Measurements from ENCODE around the gene SFMBT1. TPM values are rescaled to one million over a fixed set of nuclear protein-coding genes. Genes with fewer than 3 reads are reported as not detected.

SFMBT1 gene
- polyA plus RNA-seq, 2 of the 4 experiments (the other 2 are of a cell fraction), result 7.0 to 9.9 TPM

DNA sequence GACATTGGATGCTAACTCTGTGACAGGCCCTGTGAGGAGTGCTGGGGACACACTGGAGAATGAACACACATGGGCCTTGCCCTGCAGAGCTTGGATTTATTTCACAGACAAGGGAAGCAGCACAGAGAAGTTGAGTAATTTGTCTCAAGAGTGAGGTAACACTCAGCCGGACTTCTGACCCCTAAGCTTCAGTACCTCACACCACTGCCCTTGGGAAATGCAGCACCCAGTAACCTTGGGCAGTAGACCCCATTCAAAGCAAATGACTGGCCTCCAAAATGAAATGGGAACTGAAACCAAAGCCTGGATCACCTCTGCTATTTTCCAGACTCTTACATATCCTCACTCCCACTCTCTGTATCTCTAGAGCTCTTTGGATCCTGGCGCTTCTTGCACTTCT lies 47.1 kb upstream of the SFMBT1 start (continued):
- no peak for TF ChIP-seq RNF2 (IDR thresholded peaks at IDR 0.05; ENCODE audit: borderline replicate concordance, low read depth)
- no peak for TF ChIP-seq ZC3H11A (IDR thresholded peaks at IDR 0.05)

DNA sequence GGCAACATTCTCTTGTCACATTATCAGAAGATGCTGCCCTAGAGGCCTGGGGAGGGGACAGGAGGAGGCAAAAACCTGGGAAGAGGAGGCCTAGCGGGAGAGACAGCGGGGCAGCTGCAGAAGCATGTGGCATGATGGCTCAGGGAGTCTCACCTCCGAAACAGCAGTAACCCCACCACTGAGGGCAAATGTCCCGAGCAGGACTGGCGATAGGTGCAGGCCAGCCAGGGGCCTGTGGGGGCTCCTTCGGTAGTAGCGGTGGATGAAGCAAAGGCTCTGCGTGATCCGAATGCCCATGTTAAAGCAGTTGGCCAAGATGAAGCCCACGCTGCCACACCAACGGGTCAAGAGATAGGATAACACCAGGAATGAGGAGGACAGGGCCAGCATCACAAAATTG lies 46.3 kb upstream of the SFMBT1 start:
- FAIRE-seq (no peak), ATAC-seq (no peak), DNase-seq (ENCODE audit: low read depth in 1 of 2, low spot score in 1 of 2) (no peak)
- ChIA-PET CTCF (no interaction called here), POLR2A (no interaction called here)
- Histone ChIP-seq H3K4me1 (no peaks in the 10 kb centered on the region), H3K9me3 (no peaks in the 10 kb centered on the region), H3K27ac (no peak overlapping the region), H3K4me3 (no peak overlapping the region), H3K4me2 (no peak overlapping the region)
- TF ChIP-seq, protein P1, sequence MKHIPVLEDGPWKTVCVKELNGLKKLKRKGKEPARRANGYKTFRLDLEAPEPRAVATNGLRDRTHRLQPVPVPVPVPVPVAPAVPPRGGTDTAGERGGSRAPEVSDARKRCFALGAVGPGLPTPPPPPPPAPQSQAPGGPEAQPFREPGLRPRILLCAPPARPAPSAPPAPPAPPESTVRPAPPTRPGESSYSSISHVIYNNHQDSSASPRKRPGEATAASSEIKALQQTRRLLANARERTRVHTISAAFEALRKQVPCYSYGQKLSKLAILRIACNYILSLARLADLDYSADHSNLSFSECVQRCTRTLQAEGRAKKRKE (CRISPR knock-in tag; IDR thresholded peaks at IDR 0.05; ENCODE audit: low read depth), result no peak
- TF ChIP-seq, protein P2, sequence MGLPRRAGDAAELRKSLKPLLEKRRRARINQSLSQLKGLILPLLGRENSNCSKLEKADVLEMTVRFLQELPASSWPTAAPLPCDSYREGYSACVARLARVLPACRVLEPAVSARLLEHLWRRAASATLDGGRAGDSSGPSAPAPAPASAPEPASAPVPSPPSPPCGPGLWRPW (IDR thresholded peaks at IDR 0.05), result no peak
- no peak for TF ChIP-seq POLR2A (IDR thresholded peaks at IDR 0.05; ENCODE audit: low read length)
- TF ChIP-seq RFX5 (IDR thresholded peaks at IDR 0.05), result no peak
- TF ChIP-seq, protein P3, sequence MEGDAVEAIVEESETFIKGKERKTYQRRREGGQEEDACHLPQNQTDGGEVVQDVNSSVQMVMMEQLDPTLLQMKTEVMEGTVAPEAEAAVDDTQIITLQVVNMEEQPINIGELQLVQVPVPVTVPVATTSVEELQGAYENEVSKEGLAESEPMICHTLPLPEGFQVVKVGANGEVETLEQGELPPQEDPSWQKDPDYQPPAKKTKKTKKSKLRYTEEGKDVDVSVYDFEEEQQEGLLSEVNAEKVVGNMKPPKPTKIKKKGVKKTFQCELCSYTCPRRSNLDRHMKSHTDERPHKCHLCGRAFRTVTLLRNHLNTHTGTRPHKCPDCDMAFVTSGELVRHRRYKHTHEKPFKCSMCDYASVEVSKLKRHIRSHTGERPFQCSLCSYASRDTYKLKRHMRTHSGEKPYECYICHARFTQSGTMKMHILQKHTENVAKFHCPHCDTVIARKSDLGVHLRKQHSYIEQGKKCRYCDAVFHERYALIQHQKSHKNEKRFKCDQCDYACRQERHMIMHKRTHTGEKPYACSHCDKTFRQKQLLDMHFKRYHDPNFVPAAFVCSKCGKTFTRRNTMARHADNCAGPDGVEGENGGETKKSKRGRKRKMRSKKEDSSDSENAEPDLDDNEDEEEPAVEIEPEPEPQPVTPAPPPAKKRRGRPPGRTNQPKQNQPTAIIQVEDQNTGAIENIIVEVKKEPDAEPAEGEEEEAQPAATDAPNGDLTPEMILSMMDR (IDR thresholded peaks at IDR 0.05), result no peak
- TF ChIP-seq MAFK (IDR thresholded peaks at IDR 0.05; ENCODE audit: partially characterized antibody), result no peak
- TF ChIP-seq CBX2 (IDR thresholded peaks at IDR 0.05; ENCODE audit: borderline replicate concordance, low read depth), result no peak
- TF ChIP-seq ESRRA (IDR thresholded peaks at IDR 0.05; ENCODE audit: borderline replicate concordance, low read length), result no peak
- no peak for TF ChIP-seq CBX8 (IDR thresholded peaks at IDR 0.05)
- WGBS (ENCODE audit: missing lambda C conversion rate), result 94% methylated on average over 11 of the region's 11 CpGs

DNA sequence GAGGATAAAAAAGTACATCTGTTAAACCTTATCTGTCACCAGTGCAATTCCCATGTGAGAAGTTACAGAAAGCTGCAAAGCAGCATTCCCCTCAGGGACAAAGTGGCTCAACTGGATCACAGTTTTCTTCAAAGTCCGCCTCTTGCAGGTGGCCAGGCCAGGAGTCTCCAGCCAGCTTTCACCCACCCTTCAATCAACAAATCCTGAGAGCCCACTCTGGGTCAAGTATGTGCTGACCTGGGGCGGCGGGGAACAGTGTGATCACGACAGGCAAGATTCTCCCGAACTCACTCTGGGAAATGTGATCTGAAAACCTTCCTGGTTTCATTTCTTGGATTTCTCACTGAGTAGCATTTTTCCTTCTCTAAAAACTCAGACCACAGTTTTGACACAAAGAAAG lies 45.1 kb upstream of the SFMBT1 start:
- Histone ChIP-seq H3K27ac (no peak overlapping the region), H3K4me2 (no peak overlapping the region), H3K4me3 (no peak overlapping the region), H3K9me3 (no peaks in the 10 kb centered on the region), H3K4me1 (no peaks in the 10 kb centered on the region)
- ATAC-seq (no peak), FAIRE-seq (no peak), DNase-seq (ENCODE audit: low read depth in 1 of 2, low spot score in 1 of 2) (no peak)
- POLR2A ChIA-PET, result no interaction called here
- CTCF ChIA-PET, result no interaction called here
- 94% methylated on average over 5 of the region's 5 CpGs for WGBS (ENCODE audit: missing lambda C conversion rate)
- TF ChIP-seq TFCP2L1 (CRISPR knock-in tag; IDR thresholded peaks at IDR 0.05), result no peak
- TF ChIP-seq, protein P4, sequence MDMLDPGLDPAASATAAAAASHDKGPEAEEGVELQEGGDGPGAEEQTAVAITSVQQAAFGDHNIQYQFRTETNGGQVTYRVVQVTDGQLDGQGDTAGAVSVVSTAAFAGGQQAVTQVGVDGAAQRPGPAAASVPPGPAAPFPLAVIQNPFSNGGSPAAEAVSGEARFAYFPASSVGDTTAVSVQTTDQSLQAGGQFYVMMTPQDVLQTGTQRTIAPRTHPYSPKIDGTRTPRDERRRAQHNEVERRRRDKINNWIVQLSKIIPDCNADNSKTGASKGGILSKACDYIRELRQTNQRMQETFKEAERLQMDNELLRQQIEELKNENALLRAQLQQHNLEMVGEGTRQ (IDR thresholded peaks at IDR 0.05), result no peak
- TF ChIP-seq CBX8 (IDR thresholded peaks at IDR 0.05), result no peak
- no peak for TF ChIP-seq NR3C1 (IDR thresholded peaks at IDR 0.05)
- no peak for TF ChIP-seq FOSL2 (IDR thresholded peaks at IDR 0.05)
- TF ChIP-seq FOSL2 (CRISPR knock-in tag; IDR thresholded peaks at IDR 0.05), result no peak
- TF ChIP-seq MAZ (IDR thresholded peaks at IDR 0.05; ENCODE audit: borderline replicate concordance, low read depth, low read length), result no peak
- no peak for TF ChIP-seq NPAS2 (CRISPR knock-in tag; IDR thresholded peaks at IDR 0.05; ENCODE audit: borderline replicate concordance)
- TF ChIP-seq, protein P2 (IDR thresholded peaks at IDR 0.05), result no peak
- TF ChIP-seq, protein P5, sequence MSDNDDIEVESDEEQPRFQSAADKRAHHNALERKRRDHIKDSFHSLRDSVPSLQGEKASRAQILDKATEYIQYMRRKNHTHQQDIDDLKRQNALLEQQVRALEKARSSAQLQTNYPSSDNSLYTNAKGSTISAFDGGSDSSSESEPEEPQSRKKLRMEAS (IDR thresholded peaks at IDR 0.05), result no peak

DNA sequence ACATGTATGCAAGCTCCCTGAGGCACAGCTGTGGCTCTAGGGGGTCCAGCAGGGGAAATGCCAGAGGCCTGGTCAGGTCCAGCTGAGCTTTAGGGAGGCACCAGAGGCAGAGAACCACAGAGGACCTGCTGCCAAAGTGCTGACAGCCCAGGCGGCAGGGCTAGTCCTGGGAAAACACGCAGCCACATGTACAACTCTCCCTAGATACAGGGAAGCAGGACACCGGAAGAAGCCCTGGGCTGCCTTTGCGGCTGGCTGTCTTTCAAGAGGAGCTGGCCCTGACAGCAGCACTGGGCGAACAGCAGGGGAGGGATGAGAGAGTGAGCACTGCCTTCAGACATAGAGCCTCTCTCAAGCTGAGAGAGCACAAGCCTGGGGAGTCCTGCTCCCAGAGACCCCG lies 43.6 kb upstream of the SFMBT1 start:
- no peak; a peak in 1 of 6 replicates for ATAC-seq
- POLR2A ChIA-PET, result no interaction called here
- 100% methylated on average over 3 of the region's 6 CpGs for WGBS (ENCODE audit: missing lambda C conversion rate)
- TF ChIP-seq RARB (CRISPR knock-in tag; IDR thresholded peaks at IDR 0.05) (no peak), JUNB (IDR thresholded peaks at IDR 0.05) (no peak), ZSCAN20 (CRISPR knock-in tag; IDR thresholded peaks at IDR 0.05) (no peak), CBX8 (IDR thresholded peaks at IDR 0.05) (no peak)
- Histone ChIP-seq H3K4me3 (no peak overlapping the region), H3K27ac (no peak overlapping the region), H3K9me3 (no peaks in the 10 kb centered on the region), H3K4me2 (no peak overlapping the region), H3K4me1 (no peaks in the 10 kb centered on the region)
- no peak for FAIRE-seq
- DNase-seq (ENCODE audit: low read depth in 1 of 2, low spot score in 1 of 2), result no peak
- CTCF ChIA-PET, result interaction anchor here (1.0 to 1.5 kb wide), 2 partner anchors 10 to 239 kb away, joined by 3 read pairs; no protein-coding TSS in a partner anchor
